Measurements from ENCODE around the gene SHISAL1.

GRCh38 chr22:44224166-44224565 is 88.6 kb downstream of the SHISAL1 start:
- TF ChIP-seq CTCF (IDR thresholded peaks at IDR 0.05), result no peak
- no peak for TF ChIP-seq POLR2A (IDR thresholded peaks at IDR 0.05)
